Neural progenitor cell (in vitro differentiated cells): Measurements from ENCODE around the gene PLCB1.

Source experiments
- EZH2 ChIP-seq: fragments of 200-600 bp; sonication (generic); IDR thresholded peaks from 2 replicates; pipeline ENCODE4 v1.6.1; 2017; ENCODE audit warnings: antibody characterized with exemption, mild to moderate bottlenecking, moderate library complexity
- TF ChIP-seq, protein P1 (sequence below): fragments of 200-600 bp; sonication (generic); IDR thresholded peaks from 2 replicates; pipeline ENCODE4 v1.5.1; 2017; ENCODE audit warnings: antibody characterized with exemption, mild to moderate bottlenecking

DNA sequence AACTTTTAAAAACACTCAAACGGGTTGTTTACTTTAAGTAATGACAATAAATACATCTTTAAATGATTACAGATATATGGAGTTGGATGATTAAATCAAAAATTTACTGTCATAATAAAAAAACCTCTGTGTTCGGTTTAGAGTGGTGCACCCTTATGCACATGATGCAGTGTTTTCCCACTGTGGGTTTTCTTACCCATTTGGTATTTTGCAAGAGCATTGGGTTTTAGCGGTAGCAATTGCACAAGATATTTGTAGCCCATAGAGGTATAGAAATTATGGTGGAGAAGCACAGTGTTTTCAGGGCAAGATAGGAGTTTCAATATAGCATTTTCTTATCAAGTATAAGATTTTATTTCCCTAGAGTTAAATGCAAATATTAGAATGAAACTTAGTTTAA, 526.0 kb downstream of the PLCB1 start:
- TF ChIP-seq, protein P1, sequence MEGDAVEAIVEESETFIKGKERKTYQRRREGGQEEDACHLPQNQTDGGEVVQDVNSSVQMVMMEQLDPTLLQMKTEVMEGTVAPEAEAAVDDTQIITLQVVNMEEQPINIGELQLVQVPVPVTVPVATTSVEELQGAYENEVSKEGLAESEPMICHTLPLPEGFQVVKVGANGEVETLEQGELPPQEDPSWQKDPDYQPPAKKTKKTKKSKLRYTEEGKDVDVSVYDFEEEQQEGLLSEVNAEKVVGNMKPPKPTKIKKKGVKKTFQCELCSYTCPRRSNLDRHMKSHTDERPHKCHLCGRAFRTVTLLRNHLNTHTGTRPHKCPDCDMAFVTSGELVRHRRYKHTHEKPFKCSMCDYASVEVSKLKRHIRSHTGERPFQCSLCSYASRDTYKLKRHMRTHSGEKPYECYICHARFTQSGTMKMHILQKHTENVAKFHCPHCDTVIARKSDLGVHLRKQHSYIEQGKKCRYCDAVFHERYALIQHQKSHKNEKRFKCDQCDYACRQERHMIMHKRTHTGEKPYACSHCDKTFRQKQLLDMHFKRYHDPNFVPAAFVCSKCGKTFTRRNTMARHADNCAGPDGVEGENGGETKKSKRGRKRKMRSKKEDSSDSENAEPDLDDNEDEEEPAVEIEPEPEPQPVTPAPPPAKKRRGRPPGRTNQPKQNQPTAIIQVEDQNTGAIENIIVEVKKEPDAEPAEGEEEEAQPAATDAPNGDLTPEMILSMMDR = no peak
- no peak for TF ChIP-seq EZH2
